ENCODE measurements around the gene NACC2. TPM values are rescaled to one million over a fixed set of nuclear protein-coding genes. Genes with fewer than 3 reads are reported as not detected.

NACC2 gene
- total and polyA plus RNA-seq, 4 donors = 4.8 to 17.8 (median 8.8) TPM

- DNase-seq (ENCODE audit: low spot score) = no peak
- H3K27me3 ChIP-seq (ENCODE audit: control insufficient read depth in 4 of 4, insufficient read depth in 4 of 4, low read length in 3 of 4) = peaks cover 0 to 11% (median 2%) of the 10 kb centered on the region in 4 donors
- H3K9ac ChIP-seq (ENCODE audit: low read depth in 1 of 2, low read length in 2 of 2) = no peak overlapping the region
- peaks cover 0 to 8% (median 3%) of the 10 kb centered on the region in 4 donors for H3K4me1 ChIP-seq (ENCODE audit: control insufficient read depth in 4 of 4, insufficient read depth in 4 of 4, low read length in 3 of 4)
- TF ChIP-seq FOXA2 (IDR thresholded peaks at IDR 0.05) = no peak
- TF ChIP-seq RXRA (IDR thresholded peaks at IDR 0.05) = peak; percentile 55 to 75
- TF ChIP-seq YY1 (IDR thresholded peaks at IDR 0.05) = no peak
- TF ChIP-seq MAX (IDR thresholded peaks at IDR 0.05) = no peak
- no peak for TF ChIP-seq EGR1 (IDR thresholded peaks at IDR 0.05; ENCODE audit: low read depth in 2 of 2)
- no peak for TF ChIP-seq HNF4G (IDR thresholded peaks at IDR 0.05)
- no peak for TF ChIP-seq ZBTB33 (IDR thresholded peaks at IDR 0.05)
- TF ChIP-seq NR2F2 (IDR thresholded peaks at IDR 0.05) = no peak
- H3K36me3 ChIP-seq (ENCODE audit: control insufficient read depth in 4 of 4, insufficient read depth in 3 of 4, low read depth in 1 of 4, low read length in 3 of 4) = no peaks in the 10 kb centered on the region
- H3K27ac ChIP-seq (ENCODE audit: low read depth in 1 of 2, low read length in 2 of 2) = no peak overlapping the region
- H3K4me3 ChIP-seq (ENCODE audit: low read depth in 1 of 3, low read length in 3 of 3) = no peak overlapping the region
- H3K9me3 ChIP-seq (ENCODE audit: control insufficient read depth in 4 of 4, low read length in 3 of 4) = no peaks in the 10 kb centered on the region
- 53% methylated on average over 18 of the region's 18 CpGs for WGBS
Measured at GRCh38 chr9:136135326-136136126, 40.4 kb upstream of the NACC2 start.

- H3K27me3 ChIP-seq (ENCODE audit: control insufficient read depth in 4 of 4, insufficient read depth in 4 of 4, low read length in 3 of 4) = peaks cover 0 to 11% (median 4%) of the 10 kb centered on the region in 4 donors
- no peak for DNase-seq (ENCODE audit: low spot score)
- H3K36me3 ChIP-seq (ENCODE audit: control insufficient read depth in 4 of 4, insufficient read depth in 3 of 4, low read depth in 1 of 4, low read length in 3 of 4) = no peaks in the 10 kb centered on the region
- no peak overlapping the region for H3K27ac ChIP-seq (ENCODE audit: low read depth in 1 of 2, low read length in 2 of 2)
- 37% methylated on average over 18 of the region's 18 CpGs for WGBS
- TF ChIP-seq NR2F2 (IDR thresholded peaks at IDR 0.05) = no peak
- TF ChIP-seq RAD21 (IDR thresholded peaks at IDR 0.05) = no peak
- H3K4me1 ChIP-seq (ENCODE audit: control insufficient read depth in 4 of 4, insufficient read depth in 4 of 4, low read length in 3 of 4) = peaks cover 0 to 8% (median 3%) of the 10 kb centered on the region in 4 donors
- H3K9ac ChIP-seq (ENCODE audit: low read depth in 1 of 2, low read length in 2 of 2) = no peak overlapping the region
- H3K4me3 ChIP-seq (ENCODE audit: low read depth in 1 of 3, low read length in 3 of 3) = no peak overlapping the region
- H3K9me3 ChIP-seq (ENCODE audit: control insufficient read depth in 4 of 4, low read length in 3 of 4) = no peaks in the 10 kb centered on the region
Measured at GRCh38 chr9:136133959-136134484, 38.9 kb upstream of the NACC2 start.

- WGBS = 4% methylated on average over 69 of the region's 69 CpGs
- no peak for DNase-seq (ENCODE audit: low spot score)
- Histone ChIP-seq H3K9me3 (ENCODE audit: control insufficient read depth in 4 of 4, low read length in 3 of 4) (no peaks in the 10 kb centered on the region), H3K27me3 (ENCODE audit: control insufficient read depth in 4 of 4, insufficient read depth in 4 of 4, low read length in 3 of 4) (peaks cover 0 to 11% (median 3%) of the 10 kb centered on the region in 4 donors), H3K9ac (ENCODE audit: low read depth in 1 of 2, low read length in 2 of 2) (no peak overlapping the region), H3K4me3 (ENCODE audit: low read depth in 1 of 3, low read length in 3 of 3) (peak overlapping the region in 1 of 3 donors; percentile 47), H3K36me3 (ENCODE audit: control insufficient read depth in 4 of 4, insufficient read depth in 3 of 4, low read depth in 1 of 4, low read length in 3 of 4) (no peaks in the 10 kb centered on the region), H3K4me1 (ENCODE audit: control insufficient read depth in 4 of 4, insufficient read depth in 4 of 4, low read length in 3 of 4) (peaks cover 0 to 8% (median 3%) of the 10 kb centered on the region in 4 donors), H3K27ac (ENCODE audit: low read depth in 1 of 2, low read length in 2 of 2) (no peak overlapping the region)
- TF ChIP-seq RAD21 (IDR thresholded peaks at IDR 0.05) (peak in 1 of 2 donors; percentile 23), CTCF (IDR thresholded peaks at IDR 0.05; ENCODE audit: low read depth, low read length, missing input control) (peak; percentile 16), FOXA2 (IDR thresholded peaks at IDR 0.05) (no peak)
Measured at GRCh38 chr9:136133191-136133958, 38.3 kb upstream of the NACC2 start.

All from liver (tissue), 9 donors.